NCI-H1436 treated with DMSO at 0.1 percent for 48 hours (cell line): Measurements from ENCODE around the gene GPR173.

Experiments
- DNase-seq: peaks from one replicate; lab custom pipeline; 2025; lab: John Stamatoyannopoulos, UW

The GPR173 gene

DNA sequence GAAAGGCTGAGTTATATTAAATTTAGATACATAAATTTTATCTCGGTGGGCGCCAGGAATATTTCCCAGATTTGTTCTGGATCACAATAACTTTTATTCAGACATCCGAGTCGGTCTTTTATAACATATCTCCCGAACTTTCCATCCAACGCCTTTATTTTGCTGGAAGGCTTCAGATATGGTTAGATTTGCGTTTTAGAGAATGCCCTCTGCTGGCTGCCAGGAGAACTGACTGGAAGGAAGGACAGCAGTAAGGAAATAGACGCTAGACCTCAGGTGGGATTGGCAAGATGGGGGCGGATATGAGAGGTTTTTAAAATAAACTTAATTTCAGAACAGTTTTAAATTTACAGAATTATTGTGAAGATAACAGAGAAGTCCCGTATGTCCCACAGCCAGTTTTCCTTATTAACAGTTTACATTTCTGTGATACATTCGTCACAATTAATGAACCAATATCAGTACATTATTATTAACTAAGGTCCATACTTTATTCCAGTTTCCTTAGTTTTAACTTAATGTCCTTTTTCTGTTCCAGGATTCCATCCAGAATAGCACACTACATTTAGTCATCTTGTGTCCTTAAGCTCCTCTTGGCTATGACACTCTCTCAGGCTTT, 40.7 kb downstream of the GPR173 start:
- DNase-seq = peak; percentile 5

DNA sequence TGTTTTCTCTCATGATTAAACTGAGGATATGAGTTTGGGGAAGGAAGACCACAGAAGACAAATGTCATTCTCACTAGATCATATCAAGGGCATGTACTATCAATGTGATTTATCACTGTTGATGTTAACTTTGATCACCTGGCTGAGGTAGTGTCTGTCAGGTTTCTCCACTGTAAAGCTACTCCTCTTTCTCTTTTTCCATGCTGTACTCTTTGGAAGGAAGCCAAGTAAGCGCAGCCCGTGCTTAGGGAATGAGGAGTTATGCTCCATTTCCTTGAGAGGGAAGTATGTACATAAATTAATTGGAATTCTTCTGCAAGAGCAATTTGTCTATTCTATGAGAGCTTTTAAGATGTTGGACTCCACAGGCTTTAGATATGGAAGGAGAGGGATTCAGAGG, 41.3 kb downstream of the GPR173 start:
- DNase-seq = no peak

DNA sequence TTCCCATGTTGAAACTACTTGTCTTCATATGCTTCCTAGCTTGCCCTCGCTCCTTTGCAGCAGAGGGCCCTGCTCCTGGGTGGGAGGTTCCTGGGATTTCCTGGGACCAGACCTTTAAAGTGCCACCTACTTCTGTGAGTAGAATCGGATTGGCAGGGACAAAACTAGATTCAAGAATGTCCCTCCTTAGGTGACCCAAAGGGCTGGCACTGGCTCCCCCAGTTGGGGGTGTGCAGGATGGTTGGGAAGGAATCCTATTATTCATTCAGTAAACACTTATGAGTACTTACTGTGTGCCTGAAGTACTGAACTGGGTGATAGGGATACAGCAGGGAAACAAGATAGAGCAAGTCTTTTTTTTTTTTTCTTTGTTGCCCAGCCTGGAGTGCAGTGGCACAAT, 42.8 kb downstream of the GPR173 start:
- DNase-seq = no peak

DNA sequence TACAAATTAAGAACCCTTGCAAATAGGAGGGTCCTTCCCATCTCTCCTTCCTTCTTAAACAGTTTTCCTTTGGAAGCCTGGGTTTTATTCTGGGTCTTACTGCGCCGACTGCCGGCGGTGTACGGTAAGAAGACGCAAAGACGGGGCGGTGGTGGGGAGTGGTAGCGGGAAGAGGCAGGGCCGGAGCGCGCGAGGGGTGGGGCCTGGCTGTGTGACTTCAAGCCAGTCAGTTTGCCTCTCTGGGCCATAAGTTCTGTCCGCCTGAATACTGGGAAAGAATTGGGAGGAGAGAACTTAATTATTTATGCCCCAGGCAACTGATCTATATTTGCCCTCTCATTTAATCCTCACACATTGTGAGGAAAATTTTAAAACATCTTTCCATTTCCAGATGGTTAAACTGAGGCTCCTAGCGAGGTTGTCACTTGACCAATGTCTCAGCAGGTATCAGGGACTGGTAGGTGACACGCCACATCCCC, 44.6 kb downstream of the GPR173 start:
- peak; percentile 62 for DNase-seq

DNA sequence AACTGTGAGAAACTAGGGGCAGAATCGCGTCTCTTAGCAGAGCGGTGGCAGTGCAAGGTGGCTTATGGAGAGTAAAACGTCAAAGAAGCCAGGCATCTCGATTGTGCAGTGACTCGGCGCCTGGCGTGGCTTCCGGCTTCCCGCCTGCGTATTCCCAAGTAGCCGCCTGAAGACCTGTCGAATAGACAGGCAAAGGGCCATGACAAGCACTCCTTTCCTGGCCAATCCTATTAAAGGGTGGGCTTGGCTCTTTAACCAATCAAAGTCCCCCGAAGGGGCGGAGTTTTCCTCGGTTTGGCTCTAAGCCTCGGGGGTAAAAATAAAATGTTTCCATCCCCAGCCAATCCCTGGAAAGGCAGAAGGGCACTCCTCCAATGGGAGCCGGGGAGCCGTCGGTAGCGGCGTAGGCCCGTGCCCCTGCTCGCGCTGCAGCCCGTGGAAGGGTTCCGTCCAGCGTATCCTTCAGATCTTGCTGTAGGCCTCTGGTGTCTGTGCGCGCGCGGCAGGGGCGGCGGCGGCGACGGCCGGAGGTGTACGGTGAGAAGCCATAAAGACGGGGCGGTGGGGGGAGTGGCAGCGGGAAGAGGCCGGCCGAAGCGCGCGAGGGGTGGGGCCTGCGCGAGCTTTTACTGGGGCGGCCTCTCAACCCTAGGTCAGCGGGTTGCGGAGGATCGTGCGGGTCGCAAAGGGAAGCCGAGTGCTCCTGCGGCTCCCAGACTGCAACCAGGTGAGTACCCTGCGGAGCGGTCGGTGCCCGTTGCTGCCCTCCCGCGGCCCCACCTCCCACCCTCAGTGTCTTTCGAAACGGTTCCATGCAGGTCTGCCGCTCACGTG, 45.4 kb downstream of the GPR173 start, which contains the start of gene KANTR:
TSS of gene KANTR (plus strand) at position 395 of the 834 bp plus-strand sequence. CDS start 30,131 bp downstream, outside the sequence.
- DNase-seq = peak; percentile 97

DNA sequence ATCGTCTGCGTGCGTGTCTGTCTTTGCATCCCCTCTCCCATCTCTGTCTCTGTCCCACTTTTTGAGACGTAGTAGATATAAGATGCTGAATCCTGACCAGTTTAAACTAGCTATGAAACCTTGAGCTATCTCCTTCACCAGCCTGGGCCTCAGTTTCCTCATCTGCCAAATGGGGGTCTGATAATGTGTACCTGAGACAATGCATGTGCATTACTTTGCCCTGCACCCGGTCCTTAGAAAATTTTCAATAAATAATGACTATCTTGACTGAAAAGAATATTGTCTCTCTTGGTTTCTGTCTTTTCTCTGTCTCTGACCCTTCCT, 46.0 kb downstream of the GPR173 start:
- DNase-seq = no peak

DNA sequence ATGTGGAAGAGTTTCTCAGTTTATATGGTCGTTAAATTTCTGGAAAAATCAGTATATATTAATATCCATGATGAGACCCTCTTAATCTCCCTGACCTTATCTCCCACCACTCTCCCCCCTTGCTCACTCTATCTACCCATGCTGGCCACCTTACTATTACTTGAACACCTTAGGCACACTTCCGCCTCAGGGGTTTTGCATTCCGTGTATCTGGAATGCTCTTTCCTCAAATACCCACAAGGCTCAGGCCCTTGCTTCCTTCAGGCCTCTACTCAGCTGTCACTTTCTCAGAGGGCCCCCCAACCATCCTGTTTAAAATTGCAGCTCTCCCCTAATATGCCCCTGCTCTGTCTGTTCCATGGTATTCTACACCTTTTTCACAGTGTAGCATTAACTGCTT, 47.2 kb downstream of the GPR173 start:
- DNase-seq = no peak

DNA sequence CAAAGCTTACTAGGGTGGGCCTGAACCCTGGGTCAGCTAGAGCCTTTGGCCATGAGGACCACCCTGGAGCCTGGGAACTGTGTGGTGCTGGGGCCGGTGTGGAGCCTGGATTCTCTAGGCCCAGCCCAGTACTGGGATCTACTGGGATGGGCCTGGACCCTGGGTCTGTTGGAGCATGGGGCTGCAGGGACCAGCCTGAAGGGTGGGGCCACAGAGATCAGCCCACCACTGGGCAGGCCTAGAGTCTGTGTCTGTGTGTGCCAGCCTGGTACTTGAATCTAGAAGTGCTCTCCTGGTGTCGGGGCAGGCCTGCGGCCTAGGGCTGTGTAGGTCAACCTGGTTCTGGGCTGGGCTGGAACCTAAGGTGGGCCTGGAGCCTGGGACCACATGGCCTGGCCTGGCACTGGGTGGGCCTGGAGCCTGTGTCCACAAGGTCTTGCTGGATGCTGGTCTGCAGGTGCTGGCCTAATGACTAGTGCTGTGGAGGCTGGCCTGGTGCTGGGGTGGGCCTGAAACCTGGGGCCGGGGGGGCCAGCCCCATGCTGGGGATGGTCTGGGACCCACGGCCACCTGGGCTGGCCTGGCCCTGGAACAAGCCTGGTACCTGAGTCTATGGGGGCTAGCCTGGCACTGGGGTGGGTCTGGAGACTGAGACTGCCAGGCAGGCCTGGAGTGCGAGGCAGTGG, 66.4 kb downstream of the GPR173 start:
- no peak for DNase-seq

DNA sequence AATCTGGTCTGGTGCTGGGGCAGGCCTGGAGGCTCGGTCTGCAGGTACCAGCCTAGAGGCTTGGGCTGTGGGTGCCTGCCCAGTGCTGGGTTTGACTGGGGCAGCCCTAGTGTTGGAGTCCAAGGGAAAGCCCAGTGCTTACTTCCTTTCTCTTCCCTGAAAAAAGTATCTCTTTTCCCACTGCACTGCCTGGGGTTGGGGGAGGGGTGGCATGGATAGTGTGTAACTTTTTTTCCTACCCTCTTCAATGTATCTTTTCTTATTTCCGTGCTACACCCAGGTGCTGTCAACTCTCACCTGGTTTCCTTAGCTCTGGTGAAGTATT, 66.9 kb downstream of the GPR173 start:
- DNase-seq = no peak

DNA sequence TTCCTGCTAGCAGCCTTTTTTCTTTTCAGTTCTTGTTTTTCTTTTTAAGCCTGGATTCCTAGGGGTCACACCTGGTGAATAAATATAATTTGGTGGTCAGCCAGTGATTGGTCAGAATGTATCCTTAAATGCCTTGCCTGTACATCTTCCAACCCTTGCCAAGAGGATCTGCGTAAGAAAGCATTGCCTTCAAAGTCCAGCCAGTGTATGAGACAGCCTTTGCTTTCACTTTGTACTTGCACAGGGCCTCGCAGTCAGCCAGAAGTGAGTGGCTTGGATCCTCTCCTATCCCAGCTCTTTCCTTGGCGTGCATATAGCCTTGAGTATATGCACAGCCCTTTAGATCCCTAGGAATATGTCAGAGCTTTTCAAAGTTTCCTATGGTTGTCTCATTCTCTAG, 67.5 kb downstream of the GPR173 start:
- no peak for DNase-seq

DNA sequence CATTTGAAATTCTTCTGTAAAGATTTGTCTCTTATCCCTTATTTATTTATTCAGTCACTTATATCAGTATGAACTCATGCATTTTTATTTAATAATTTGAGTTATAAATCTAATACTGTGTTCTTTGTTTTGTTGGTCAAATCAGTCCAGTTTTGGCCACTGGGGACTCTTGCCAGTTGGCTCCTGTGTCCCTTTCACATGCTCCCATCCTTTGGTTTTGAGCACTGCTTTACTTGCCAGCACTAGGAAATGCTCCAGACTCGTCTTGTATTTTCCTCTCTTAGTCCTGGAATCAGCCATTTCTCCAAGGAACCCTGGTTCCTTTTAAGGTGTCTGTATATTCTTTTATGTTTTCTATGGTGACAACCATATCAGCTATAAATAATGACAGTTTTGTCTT, 73.4 kb downstream of the GPR173 start:
- DNase-seq = no peak

DNA sequence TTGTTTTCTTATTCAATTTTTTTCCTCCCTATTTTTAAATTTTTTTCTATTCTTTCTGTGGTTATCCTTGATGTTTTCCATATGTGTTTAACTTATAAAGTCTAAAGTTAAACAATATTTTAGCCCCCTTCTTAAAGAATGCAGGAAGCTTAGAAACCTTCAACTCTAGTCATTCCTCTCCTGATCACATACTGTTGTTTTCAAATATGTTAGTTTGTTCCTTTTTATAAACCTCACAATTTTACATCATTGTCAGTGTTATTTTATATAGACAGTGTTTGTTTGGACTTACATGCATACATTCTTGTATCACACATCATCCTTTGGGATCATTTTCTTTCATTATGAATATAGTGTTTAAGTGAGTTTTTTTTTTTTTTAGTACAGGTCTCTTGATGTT, 76.9 kb downstream of the GPR173 start:
- DNase-seq = no peak

DNA sequence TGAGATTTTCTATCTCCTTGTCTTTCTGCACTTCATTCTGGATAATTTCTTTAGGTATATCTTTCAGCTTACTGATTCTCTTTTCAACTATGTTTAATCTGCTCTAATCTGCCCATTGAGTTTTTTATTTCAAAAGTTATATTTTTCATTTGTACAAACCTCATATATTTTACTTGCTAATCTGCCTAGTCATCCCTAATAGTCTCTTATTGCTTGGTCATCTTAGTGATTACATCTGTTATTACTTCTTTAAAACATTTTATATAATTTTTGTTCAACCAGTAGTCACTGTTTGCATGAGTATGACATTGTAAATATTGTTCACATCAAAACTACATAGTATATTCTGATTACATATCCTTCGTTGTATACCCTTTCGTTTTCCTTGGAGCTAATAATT, 77.8 kb downstream of the GPR173 start:
- DNase-seq = no peak

DNA sequence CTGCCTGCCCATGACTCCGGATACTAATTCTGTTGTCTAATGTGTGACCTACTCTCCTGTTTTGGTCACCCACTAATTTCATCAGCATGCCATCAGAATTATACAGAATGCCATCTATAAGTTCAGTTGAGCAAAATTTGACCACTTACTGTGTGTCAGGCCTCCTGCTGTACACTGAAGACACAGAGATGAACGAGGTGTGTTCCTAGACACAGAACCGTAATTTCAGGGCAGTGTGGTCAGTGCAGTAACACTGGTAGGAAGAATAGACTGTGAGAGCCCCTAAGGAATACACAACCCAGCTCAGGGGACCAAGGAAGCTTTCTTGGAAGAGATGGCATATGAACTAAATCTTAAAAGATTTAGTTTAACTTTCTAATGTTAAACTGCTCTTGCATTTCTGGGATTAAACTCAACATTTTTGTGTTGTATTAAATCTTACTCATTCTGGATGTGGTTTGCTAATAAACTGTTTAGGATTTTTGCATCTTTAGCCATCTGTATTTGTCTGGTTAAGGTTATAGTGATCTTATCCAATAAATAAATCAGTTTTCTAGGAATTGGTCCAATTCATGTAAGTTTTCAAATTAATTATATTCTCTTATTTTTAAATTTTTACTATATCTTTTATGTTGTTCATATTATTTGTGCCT, 79.6 kb downstream of the GPR173 start:
- DNase-seq = no peak
